Natural killer cell (primary cell): ENCODE data around the gene CRTC1. TPM values are rescaled to one million over a fixed set of nuclear protein-coding genes. Genes with fewer than 3 reads are reported as not detected.

ENCODE experiments used
- ATAC-seq, 3 donors: fragments of 150-1000 bp in 2 of 3; fragments of 200-7000 bp in 1 of 3; cut with Tn5 transposase; 1 replicate in 1 of 3; 2 replicates in 2 of 3; pipeline ENCODE4 v1.10.0; 2021; ENCODE audit warnings: mild to moderate bottlenecking in 2 of 3, moderate library complexity in 2 of 3
- DNase-seq, 2 donors: peaks; one replicate each; pipeline versions ENCODE4 v3.0.0 to v3.0.0-alpha.2; 2013 to 2021; ENCODE audit warnings: mixed read lengths in 1 of 2
- H3K27ac ChIP-seq: one replicate; pipeline ENCODE4 v1.5.1; 2013; ENCODE audit warnings: mild to moderate bottlenecking, low read length
- H3K27me3 ChIP-seq: one replicate; pipeline ENCODE4 v1.6.1; 2013; ENCODE audit warnings: low read length; ENCODE audit not compliant: control insufficient read depth, insufficient read depth
- H3K36me3 ChIP-seq: one replicate; pipeline ENCODE4 v1.6.1; 2013; ENCODE audit warnings: low read length; ENCODE audit not compliant: control insufficient read depth, insufficient read depth
- H3K4me1 ChIP-seq: one replicate; pipeline ENCODE4 v1.6.1; 2013; ENCODE audit warnings: low read length; ENCODE audit not compliant: control insufficient read depth, insufficient read depth
- H3K4me3 ChIP-seq: one replicate; pipeline ENCODE4 v1.5.1; 2013; ENCODE audit warnings: low read length
- H3K9me3 ChIP-seq: one replicate; pipeline ENCODE4 v1.6.1; 2013; ENCODE audit warnings: low read length; ENCODE audit not compliant: control insufficient read depth, insufficient read depth
- H3K27ac Mint-ChIP-seq, 2 donors: one replicate each; pipeline ENCODE4 v1.8.0; 2022; ENCODE audit warnings: mild to moderate bottlenecking in 2 of 2, mixed read lengths in 2 of 2, moderate library complexity in 1 of 2
- H3K27me3 Mint-ChIP-seq, 2 donors: one replicate each; pipeline ENCODE4 v1.8.0; 2022; ENCODE audit warnings: low read depth in 2 of 2, mixed read lengths in 2 of 2
- H3K36me3 Mint-ChIP-seq: one replicate; pipeline ENCODE4 v1.8.0; 2022; ENCODE audit warnings: mixed read lengths
- H3K4me1 Mint-ChIP-seq, 2 donors: one replicate each; pipeline ENCODE4 v1.8.0; 2022; ENCODE audit warnings: mixed read lengths in 2 of 2
- H3K4me3 Mint-ChIP-seq: one replicate; pipeline ENCODE4 v1.8.0; 2022; ENCODE audit warnings: mild to moderate bottlenecking, moderate library complexity, mixed read lengths
- H3K9me3 Mint-ChIP-seq, 2 donors: one replicate each; pipeline ENCODE4 v1.8.0; 2022; ENCODE audit warnings: mixed read lengths in 2 of 2
- CTCF ChIP-seq: fragments of 200-600 bp; IDR thresholded peaks from one replicate; pipeline ENCODE4 v1.8.0; 2022; ENCODE audit warnings: antibody characterized with exemption
- WGBS: methylation state at CpG from one replicate; pipeline ENCODE4 v1.1.7; 2013; ENCODE audit warnings: missing lambda C conversion rate; ENCODE audit not compliant: insufficient coverage; 5-methylcytosine and 5-hydroxymethylcytosine counted together
- intact Hi-C: fragments of 100-400 bp; cut with micrococcal nuclease; formaldehyde crosslinking; loops from one replicate; pipeline ENCODE4 v1.14.2; 2022
- total RNA-seq, 4 donors: library from RNA; stranded (reverse); fragments of 120-200 nt in 1 of 4; gene quantifications; one replicate each; pipeline versions ENCODE4 v1.2.3 to v1.2.4, GENCODE V29; 2013 to 2022

The CRTC1 gene
- total RNA-seq, 3 donors from 2014 or later (not counting 1 experiment from before 2014, with no cell fraction given), result 14.1 to 17.0 (median 14.3) TPM

GRCh38 chr19:18774107-18774506 lies 90.6 kb downstream of the CRTC1 start:
- H3K27ac ChIP-seq, result no peak overlapping the region
- Mint-ChIP-seq H3K4me1 (peaks cover 0 to 8% of the 10 kb centered on the region in 2 donors), H3K4me3 (no peak overlapping the region), H3K9me3 (no peaks in the 10 kb centered on the region), H3K36me3 (no peaks in the 10 kb centered on the region), H3K27me3 (no peaks in the 10 kb centered on the region), H3K27ac (no peak overlapping the region)
- no peaks in the 10 kb centered on the region for H3K27me3 ChIP-seq
- intact Hi-C loops, result no loop called here
- H3K4me3 ChIP-seq, result no peak overlapping the region
- ATAC-seq (no peak), DNase-seq (no peak)
- no peaks in the 10 kb centered on the region for H3K36me3 ChIP-seq
- H3K9me3 ChIP-seq, result no peaks in the 10 kb centered on the region
- no peaks in the 10 kb centered on the region for H3K4me1 ChIP-seq
- no peak for TF ChIP-seq CTCF
- 96% methylated on average over 11 of the region's 11 CpGs for WGBS

GRCh38 chr19:18774782-18775444 lies 91.4 kb downstream of the CRTC1 start:
- Mint-ChIP-seq H3K4me3 (no peak overlapping the region), H3K27me3 (no peaks in the 10 kb centered on the region), H3K4me1 (peaks cover 0 to 8% of the 10 kb centered on the region in 2 donors), H3K9me3 (no peaks in the 10 kb centered on the region), H3K27ac (no peak overlapping the region), H3K36me3 (no peaks in the 10 kb centered on the region)
- ATAC-seq (no peak), DNase-seq (no peak)
- no peaks in the 10 kb centered on the region for H3K27me3 ChIP-seq
- H3K4me3 ChIP-seq, result no peak overlapping the region
- no peaks in the 10 kb centered on the region for H3K9me3 ChIP-seq
- 95% methylated on average over 40 of the region's 40 CpGs for WGBS
- no peaks in the 10 kb centered on the region for H3K4me1 ChIP-seq
- intact Hi-C loops, result no loop called here
- TF ChIP-seq CTCF, result no peak
- no peak overlapping the region for H3K27ac ChIP-seq
- H3K36me3 ChIP-seq, result no peaks in the 10 kb centered on the region

- no peak for TF ChIP-seq CTCF
- H3K9me3 ChIP-seq, result no peaks in the 10 kb centered on the region
- no peaks in the 10 kb centered on the region for H3K4me1 ChIP-seq
- no peaks in the 10 kb centered on the region for H3K9me3 Mint-ChIP-seq
- no peak overlapping the region for H3K4me3 Mint-ChIP-seq
- intact Hi-C loops, result no loop called here
- WGBS, result 94% methylated on average over 33 of the region's 33 CpGs
- no peak for DNase-seq
- no peak overlapping the region for H3K27ac Mint-ChIP-seq
- no peaks in the 10 kb centered on the region for H3K27me3 ChIP-seq
- no peaks in the 10 kb centered on the region for H3K27me3 Mint-ChIP-seq
- no peaks in the 10 kb centered on the region for H3K36me3 Mint-ChIP-seq
- ATAC-seq, result no peak
- H3K4me3 ChIP-seq, result no peak overlapping the region
- H3K36me3 ChIP-seq, result no peaks in the 10 kb centered on the region
- no peak overlapping the region for H3K27ac ChIP-seq
- peaks cover 0 to 2% of the 10 kb centered on the region in 2 donors for H3K4me1 Mint-ChIP-seq
Observed at GRCh38 chr19:18775586-18776287, 92.3 kb downstream of the CRTC1 start.
